Activated naive CD8-positive, alpha-beta T cell (primary cell): Measurements from ENCODE around the gene MATK.
A peak's percentile ranks its signal among the peaks of the same experiment; 100 is the strongest.
"Not testable (repeated sequence)": the region's sequence is repeated elsewhere in the genome, so short reads cannot be mapped to it uniquely, and the experiment has no call there.

Source experiments
- H3K27ac Mint-ChIP-seq: one replicate; pipeline ENCODE4 v1.8.0; 2021; ENCODE audit warnings: mixed read lengths
- H3K27me3 Mint-ChIP-seq: one replicate; pipeline ENCODE4 v1.8.0; 2021; ENCODE audit warnings: mixed read lengths
- H3K36me3 Mint-ChIP-seq: one replicate; pipeline ENCODE4 v1.8.0; 2021; ENCODE audit warnings: mixed read lengths
- H3K4me1 Mint-ChIP-seq: one replicate; pipeline ENCODE4 v1.8.0; 2021; ENCODE audit warnings: low read depth, mixed read lengths
- H3K4me3 Mint-ChIP-seq: one replicate; pipeline ENCODE4 v1.8.0; 2021; ENCODE audit warnings: mild to moderate bottlenecking, mixed read lengths
- H3K9me3 Mint-ChIP-seq: one replicate; pipeline ENCODE4 v1.8.0; 2021; ENCODE audit warnings: low read depth, mixed read lengths

Gene MATK

DNA sequence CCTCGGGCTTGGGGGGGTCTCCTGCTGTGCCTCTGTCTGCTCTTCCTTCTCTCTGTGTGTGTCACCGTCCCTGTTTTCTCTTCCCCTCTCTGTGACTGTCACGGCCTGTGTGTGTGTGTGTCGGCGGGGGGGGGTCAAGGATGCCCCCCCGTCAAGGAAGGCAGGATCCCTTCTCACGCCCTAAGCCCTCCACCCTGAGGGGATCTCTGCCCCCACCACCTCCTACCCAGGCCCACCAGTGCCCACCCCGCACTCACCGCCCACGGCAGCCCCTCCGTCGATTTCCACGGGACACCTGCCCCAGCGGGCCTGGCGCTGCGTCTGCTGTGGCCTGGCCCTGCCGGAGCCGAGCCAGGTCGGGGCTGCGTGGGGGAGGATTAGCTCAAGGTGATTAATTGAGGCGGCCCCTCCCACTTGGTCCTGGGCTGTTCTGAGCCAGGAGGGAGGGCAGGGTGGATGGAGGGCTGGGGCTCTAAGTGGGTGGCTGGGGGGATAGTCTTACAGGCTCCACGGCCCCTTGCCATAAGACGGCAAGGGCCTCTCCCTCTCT is 14.2 kb downstream of the MATK start, which contains the start of gene RAX2:
Gene RAX2, minus strand, starts transcription at position 323 of the 550 bp plus-strand sequence. CDS start 486 bp downstream, outside the sequence.
- Mint-ChIP-seq H3K9me3 (no peaks in the 10 kb centered on the region), H3K4me3 (no peak within 1 kb of the TSS), H3K27me3 (no peaks in the 10 kb centered on the region), H3K4me1 (no peaks in the 10 kb centered on the region), H3K27ac (no peak within 1 kb of the TSS), H3K36me3 (no peaks in the 10 kb centered on the region)

DNA sequence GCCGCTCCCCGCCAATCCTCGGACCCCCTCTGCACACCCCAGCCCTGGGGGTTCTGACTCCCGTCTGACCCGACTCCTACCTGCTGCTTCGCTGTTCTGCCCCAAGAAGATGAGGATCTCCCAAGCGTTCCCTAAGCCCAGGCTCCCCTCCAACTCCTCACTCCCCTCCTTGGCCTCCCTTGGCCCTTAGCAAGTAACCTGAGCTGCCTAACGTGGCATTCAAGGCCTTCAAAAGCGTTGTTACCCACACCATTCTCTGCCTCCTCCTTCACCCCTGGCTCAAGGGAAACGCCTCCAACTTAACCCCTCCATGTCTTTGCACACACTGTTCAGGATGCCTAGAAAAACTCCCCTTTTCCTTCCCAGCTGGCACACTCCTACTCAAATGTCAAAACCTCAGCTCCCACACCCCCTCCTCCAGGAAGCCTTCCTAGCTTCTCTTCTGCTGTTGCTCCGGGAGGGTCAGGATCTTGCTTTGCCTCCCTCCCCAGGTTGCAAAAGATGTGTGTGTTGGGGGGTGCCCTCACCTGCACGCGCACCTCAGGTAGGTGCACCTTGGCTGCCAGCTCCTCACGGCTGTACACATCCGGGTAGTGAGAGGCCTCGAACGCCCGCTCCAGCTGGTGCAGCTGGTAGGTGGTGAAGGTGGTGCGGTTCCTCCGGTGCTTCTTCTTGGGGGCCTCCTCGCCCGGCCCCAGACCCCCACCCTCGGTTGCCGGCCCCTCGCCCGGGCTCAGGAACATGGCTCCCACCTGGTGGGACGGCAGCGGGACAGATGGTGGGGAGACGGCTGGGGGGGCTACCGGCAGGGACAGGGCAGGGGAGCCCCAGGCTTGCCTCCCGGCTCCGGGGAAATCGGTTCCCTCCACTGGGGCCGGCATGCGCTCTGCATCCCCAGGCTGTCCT is 14.9 kb downstream of the MATK start:
- Mint-ChIP-seq H3K4me3 (no peak overlapping the region), H3K27me3 (no peaks in the 10 kb centered on the region), H3K4me1 (peaks cover 6% of the 10 kb centered on the region), H3K27ac (no peak overlapping the region), H3K9me3 (no peaks in the 10 kb centered on the region), H3K36me3 (no peaks in the 10 kb centered on the region)

DNA sequence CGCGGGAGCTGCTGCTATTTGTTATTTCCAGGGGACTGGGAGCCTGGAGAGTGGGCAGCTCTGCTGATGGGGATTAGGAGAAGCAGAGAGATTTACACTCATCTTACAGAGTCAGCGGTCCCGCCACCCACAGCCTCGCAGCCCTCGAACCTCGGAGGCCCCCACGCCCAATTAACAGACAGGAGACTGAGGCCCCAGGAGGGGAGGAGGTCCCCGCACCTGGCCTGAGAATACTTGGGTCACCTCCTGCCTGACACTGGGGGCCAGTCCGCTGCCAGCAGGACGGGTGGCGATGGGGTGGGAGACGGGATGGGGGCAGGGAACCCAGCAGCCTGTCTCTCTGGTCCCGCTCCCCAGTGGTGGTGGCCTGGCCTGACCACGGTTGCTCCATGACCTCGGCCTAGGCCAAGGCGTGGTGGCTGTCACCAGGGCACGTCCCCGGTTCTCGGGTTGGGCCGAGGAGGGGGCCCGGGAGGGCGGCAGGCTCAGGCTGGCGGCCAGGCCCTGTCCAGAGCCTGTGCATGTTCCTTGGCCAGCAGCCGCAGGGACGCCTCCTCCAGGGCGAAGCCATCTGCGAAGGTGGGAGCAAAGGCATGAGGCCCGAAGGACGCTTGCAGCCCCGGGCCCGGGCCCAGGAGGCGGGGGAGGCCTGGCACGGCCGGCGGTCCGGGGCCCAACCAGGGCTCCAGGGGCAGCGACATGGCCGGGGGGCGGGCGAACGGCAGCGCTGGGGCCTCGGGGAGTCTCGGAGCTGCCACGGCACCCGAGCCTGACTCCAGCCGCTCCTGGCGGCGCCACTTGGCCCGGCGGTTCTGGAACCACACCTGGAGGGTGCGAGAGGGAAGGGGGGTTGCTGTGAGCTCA is 15.8 kb downstream of the MATK start:
- Mint-ChIP-seq H3K27me3 (no peaks in the 10 kb centered on the region), H3K4me1 (peaks cover 7% of the 10 kb centered on the region), H3K36me3 (no peaks in the 10 kb centered on the region), H3K27ac (no peak overlapping the region), H3K9me3 (no peaks in the 10 kb centered on the region), H3K4me3 (no peak overlapping the region)

DNA sequence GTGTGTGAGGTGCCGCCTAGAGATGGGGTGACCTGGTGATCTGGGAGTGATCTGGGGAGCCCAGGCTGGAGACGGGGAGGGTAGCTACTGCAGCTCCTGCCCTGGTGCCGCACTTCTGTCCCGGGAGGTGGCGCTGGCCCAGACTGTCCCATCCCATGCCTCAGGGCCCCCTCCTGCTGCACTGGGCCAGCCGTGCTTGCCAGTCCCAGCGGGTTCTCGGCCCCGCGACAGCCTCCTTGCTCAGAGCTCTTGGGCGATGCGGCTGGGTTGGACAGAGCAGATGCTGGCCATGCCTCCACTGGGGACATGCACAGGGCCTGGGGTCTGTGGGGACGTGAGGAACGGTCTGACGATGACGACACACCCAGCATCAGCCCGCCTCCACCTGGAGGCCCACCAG is 16.7 kb downstream of the MATK start:
- Mint-ChIP-seq H3K4me3 (no peak overlapping the region), H3K4me1 (peaks cover 7% of the 10 kb centered on the region), H3K9me3 (no peaks in the 10 kb centered on the region), H3K27me3 (no peaks in the 10 kb centered on the region), H3K36me3 (no peaks in the 10 kb centered on the region), H3K27ac (no peak overlapping the region)

DNA sequence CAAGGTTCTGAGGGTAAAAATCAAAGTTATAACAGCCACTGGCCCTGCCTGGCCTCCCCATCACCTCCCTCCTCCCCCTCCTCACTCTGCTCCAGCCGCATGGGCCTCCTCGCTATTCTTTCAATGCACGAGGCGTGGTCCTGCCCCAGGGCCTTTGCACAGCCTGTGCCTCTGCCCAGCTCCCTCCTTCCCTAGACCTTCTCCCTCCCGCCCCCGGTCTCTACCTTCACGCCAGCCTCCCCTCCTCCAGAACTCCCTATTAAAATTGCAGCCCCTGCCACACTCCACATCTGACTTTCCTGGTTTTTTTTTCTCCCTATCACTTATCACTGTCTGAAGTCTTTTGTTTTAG is 17.5 kb downstream of the MATK start:
- Mint-ChIP-seq H3K27ac (no peak overlapping the region), H3K9me3 (no peaks in the 10 kb centered on the region), H3K4me1 (peaks cover 7% of the 10 kb centered on the region), H3K36me3 (no peaks in the 10 kb centered on the region), H3K27me3 (no peaks in the 10 kb centered on the region), H3K4me3 (no peak overlapping the region)

DNA sequence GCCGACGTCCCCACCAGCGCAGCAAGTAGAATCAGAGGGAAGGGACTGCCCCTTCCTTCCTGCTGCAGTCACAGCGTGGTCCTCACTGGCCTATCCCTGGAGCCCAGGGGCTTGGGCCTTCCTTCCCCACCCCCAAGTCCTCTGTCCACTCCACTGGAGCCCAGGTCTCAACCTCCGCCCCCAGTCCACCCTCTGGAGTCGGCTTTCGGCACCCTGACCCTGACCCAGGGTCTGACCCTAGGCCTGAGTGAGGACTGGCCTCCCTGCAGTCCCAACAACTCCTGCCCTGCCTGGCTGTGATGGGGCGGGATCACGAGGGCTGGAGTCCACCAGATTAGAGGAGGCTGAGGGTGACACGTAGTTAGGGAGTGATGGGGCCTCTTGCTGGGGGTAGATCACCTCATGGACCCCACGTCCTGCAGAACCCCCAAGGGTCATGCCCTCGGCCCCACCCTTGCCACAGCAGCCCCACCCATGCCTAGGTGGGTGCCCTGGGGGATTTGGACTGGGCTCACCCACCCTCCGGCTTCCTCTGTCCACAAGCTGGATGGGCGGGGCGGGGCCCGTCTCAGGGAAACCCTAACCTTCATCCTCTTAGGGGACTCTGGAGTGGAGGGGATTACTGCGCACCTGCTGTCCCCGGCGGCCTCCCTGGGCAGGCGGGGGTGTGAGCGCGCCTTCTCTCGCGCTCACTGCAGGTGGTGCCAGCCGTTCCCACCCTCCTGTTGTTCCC is 18.0 kb downstream of the MATK start:
- no peak overlapping the region for H3K27ac Mint-ChIP-seq
- no peaks in the 10 kb centered on the region for H3K27me3 Mint-ChIP-seq
- H3K9me3 Mint-ChIP-seq, result no peaks in the 10 kb centered on the region
- peaks cover 8% of the 10 kb centered on the region for H3K4me1 Mint-ChIP-seq
- H3K36me3 Mint-ChIP-seq, result no peaks in the 10 kb centered on the region
- no peak overlapping the region for H3K4me3 Mint-ChIP-seq

DNA sequence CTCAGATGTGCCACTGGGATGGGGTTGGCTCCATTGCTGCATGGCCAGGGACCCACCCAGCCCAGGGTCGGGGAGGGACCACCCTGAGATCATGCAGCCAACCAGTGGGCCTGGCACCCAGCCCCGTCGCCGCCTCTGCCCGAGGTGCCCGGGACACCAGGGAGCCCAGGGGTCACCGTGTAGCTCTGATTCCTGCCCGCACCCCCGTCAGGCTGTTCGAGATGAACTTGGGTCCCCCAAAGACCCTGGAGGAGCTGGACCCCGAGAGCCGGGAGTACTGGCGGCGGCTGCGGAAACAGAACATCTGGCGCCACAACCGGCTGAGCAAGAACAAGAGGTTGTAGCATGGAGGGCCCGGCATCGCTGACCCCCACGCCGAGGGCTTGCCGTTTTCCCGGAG is 19.1 kb downstream of the MATK start:
- H3K27me3 Mint-ChIP-seq, result no peaks in the 10 kb centered on the region
- peaks cover 3% of the 10 kb centered on the region for H3K36me3 Mint-ChIP-seq
- H3K9me3 Mint-ChIP-seq, result no peaks in the 10 kb centered on the region
- no peak overlapping the region for H3K4me3 Mint-ChIP-seq
- H3K27ac Mint-ChIP-seq, result no peak overlapping the region
- peaks cover 13% of the 10 kb centered on the region for H3K4me1 Mint-ChIP-seq

DNA sequence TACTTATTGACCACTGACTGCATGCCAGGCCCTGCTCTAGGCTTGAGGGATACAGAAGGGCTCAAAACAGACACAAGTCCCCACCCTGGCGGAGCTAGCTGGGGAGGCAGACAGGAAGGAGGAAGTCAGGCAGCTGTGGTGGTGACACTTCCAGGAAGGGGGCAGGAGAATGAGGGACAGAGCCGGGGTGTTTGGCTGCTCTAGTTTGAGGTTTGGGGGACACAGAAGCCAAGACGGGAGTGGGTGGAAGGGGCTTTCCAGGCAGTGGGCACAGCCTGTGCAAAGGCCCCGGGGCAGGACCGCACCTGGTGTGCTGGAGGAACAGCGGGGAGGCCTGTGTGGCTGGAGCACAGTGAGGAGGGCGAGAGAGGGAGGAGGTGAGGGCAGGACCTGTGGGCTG is 19.7 kb downstream of the MATK start:
- Mint-ChIP-seq H3K36me3 (peaks cover 3% of the 10 kb centered on the region), H3K4me1 (peaks cover 18% of the 10 kb centered on the region), H3K4me3 (peak overlapping the region; percentile 38), H3K27me3 (no peaks in the 10 kb centered on the region), H3K27ac (peak overlapping the region; percentile 58), H3K9me3 (no peaks in the 10 kb centered on the region)

DNA sequence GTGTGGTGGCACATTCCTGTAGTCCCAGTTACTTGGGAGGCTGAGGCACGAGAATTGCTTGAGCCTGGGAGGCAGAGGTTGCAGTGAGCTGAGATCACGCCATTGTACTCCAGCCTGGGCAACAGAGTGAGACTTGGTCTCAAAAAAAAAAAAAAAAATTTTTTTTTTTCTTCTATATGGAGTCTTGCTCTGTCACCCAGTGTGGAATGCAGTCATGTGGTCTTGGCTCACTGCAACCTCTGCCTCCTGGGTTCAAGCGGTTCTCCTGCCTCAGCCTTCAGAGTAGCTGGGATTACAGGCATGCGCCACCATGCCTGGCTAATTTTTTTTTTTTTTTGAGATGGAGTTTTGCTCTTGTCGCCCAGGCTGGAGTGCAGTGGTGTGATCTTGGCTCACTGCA is 20.4 kb downstream of the MATK start:
- H3K4me1 Mint-ChIP-seq, result peaks cover 25% of the 10 kb centered on the region
- not testable (repeated sequence) for H3K4me3 Mint-ChIP-seq, H3K9me3 Mint-ChIP-seq, H3K36me3 Mint-ChIP-seq, H3K27ac Mint-ChIP-seq, H3K27me3 Mint-ChIP-seq

DNA sequence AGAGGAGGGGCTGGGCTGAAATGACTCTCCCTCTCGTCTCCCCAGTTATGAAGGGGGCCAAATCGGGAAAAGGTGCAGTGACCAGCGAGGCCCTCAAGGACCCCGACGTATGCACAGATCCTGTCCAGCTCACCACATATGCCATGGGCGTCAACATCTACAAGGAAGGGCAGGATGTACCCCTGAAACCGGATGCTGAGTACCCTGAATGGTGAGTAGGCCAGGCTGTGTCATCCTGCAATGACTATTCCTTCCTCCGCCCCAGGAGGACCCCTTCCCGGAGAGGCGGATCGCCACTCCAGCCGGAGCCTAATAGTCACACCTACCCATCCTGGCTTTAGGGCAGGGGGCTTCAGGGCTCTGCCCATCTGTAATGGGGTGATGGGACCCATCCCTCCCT is 21.1 kb downstream of the MATK start:
- Mint-ChIP-seq H3K4me1 (peaks cover 27% of the 10 kb centered on the region), H3K27me3 (no peaks in the 10 kb centered on the region), H3K36me3 (peaks cover 3% of the 10 kb centered on the region), H3K9me3 (no peaks in the 10 kb centered on the region), H3K27ac (no peak overlapping the region), H3K4me3 (no peak overlapping the region)

DNA sequence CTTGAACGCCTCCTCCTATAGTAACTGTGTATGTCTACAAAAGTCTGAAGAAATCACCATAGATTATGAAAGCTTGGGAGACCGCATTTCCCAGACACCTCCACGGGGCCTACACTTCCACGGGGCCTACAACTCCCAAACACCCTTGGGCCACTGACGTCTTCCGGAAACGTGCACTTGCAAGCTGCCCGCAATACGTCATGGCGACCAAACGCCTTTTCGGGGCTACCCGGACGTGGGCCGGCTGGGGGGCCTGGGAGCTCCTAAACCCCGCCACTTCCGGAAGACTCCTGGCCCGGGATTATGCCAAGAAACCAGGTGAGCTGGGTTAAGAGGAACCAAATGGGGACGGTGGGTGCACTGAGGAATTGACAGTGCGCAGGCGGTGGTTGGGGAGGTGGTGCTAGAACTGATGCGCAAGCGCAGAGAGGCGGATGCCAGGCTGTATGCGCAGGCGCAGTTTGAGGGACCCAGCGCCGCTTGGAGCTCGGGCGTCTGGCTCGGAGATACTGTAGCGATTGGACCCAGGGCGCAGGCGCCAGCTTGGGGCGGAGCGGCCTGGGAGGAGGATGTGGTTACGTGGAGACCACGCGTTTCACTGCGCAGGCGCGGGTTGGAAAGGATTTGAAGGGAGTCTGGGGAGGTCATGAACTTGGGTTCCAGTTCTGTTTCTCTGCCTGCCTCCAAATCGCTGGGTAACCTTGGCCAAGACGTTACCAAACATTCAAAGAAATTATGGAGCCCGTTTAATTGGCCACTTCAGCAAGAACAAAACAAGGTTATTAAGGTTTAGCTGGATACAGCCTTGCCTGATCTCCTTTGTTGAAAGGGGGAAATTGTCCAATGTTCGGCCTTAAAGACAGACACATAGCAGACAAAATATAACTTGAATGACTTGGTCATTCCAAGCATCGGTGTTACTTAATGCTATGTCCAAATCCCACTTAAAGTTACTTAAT is 23.4 kb downstream of the MATK start, which contains the start of gene MRPL54:
Gene MRPL54, plus strand, starts transcription at position 182 of the 959 bp plus-strand sequence. Its CDS starts 19 bp downstream, at position 201.
- Mint-ChIP-seq H3K4me1 (peaks cover 38% of the 10 kb centered on the region), H3K9me3 (no peaks in the 10 kb centered on the region), H3K4me3 (peak within 1 kb of the TSS; percentile 98), H3K27me3 (no peaks in the 10 kb centered on the region), H3K27ac (peak within 1 kb of the TSS; percentile 99), H3K36me3 (peaks cover 3% of the 10 kb centered on the region)

DNA sequence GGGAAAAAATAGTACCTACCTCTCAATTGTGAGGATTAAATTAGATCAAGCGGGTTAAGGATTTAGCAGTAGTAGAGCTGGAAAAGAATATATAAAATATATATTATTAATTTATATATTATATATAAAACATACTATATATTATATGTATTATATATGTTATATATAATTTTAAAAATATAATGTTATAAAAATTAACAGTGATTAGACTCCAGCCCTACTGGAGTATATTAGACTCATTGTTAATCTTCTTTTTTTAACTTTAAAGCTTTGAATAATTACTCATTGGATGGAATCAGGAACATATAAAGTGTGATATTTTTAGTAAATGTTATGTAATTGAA is 24.1 kb downstream of the MATK start:
- peak overlapping the region; percentile 98 for H3K4me3 Mint-ChIP-seq
- no peaks in the 10 kb centered on the region for H3K27me3 Mint-ChIP-seq
- H3K9me3 Mint-ChIP-seq, result no peaks in the 10 kb centered on the region
- H3K27ac Mint-ChIP-seq, result peak overlapping the region; percentile 99
- peaks cover 38% of the 10 kb centered on the region for H3K4me1 Mint-ChIP-seq
- peaks cover 3% of the 10 kb centered on the region for H3K36me3 Mint-ChIP-seq

DNA sequence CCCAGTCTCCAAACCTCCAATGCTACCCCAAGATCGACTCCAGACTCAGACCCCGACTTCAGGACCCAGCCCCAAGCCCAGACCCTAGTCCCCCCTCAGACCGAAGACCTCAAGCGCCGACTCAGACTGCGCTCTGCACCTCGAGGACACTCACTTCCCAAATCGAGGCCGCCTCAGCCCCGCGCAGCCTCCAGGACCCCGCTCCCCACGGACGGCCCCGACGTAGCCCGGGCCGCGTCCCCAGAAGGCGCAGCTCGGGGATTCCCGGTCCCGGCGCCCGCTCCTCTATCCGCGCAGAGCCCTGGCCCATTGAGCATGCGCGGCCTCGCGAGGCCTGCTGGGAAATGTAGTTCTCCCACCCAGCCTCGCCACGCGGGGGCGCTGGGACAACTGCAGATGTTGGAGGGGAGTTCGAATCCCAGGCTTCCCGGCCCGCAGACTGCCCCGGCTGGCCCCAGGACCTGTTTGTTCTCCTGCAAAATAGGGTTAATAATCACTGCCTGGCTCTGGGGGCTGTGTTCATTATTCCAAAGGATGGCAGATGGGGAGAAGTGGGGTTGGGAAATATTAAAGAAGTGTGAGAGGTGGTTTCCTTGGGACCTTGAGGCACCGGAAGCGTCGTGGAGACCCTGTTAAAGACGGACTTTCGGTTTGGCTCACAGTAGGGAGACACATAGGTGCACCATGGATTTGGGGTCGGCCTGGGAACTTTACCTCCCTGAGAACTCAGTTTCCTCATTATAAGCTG is 24.6 kb downstream of the MATK start, which contains the start of gene APBA3:
Gene APBA3, minus strand, starts transcription at position 311 of the 748 bp plus-strand sequence. CDS start 1,428 bp downstream, outside the sequence.
- peaks cover 3% of the 10 kb centered on the region for H3K36me3 Mint-ChIP-seq
- peaks cover 40% of the 10 kb centered on the region for H3K4me1 Mint-ChIP-seq

More for the DNA sequence above, 24.6 kb downstream of the MATK start, which contains the start of gene APBA3:
- Mint-ChIP-seq H3K27ac (peak within 1 kb of the TSS; percentile 99), H3K9me3 (no peaks in the 10 kb centered on the region), H3K27me3 (no peaks in the 10 kb centered on the region), H3K4me3 (peak within 1 kb of the TSS; percentile 98)
